BLaER1 (cell line): Measurements from ENCODE around the gene NFKBIA.
A peak's percentile ranks its signal among the peaks of the same experiment; 100 is the strongest.
"Not testable (repeated sequence)": the region's sequence is repeated elsewhere in the genome, so short reads cannot be mapped to it uniquely, and the experiment has no call there.

Source experiments
- H3K27ac ChIP-seq: shearing (Covaris generic); formaldehyde crosslinking; 2 replicates; pipeline ENCODE4 v1.8.1; 2022
- H3K27me3 ChIP-seq: shearing (Covaris generic); formaldehyde crosslinking; 2 replicates; pipeline ENCODE4 v1.8.1; 2022
- H3K36me3 ChIP-seq: shearing (Covaris generic); formaldehyde crosslinking; 2 replicates; pipeline ENCODE4 v1.8.1; 2022
- H3K4me1 ChIP-seq: shearing (Covaris generic); formaldehyde crosslinking; 2 replicates; pipeline ENCODE4 v1.8.1; 2022
- H3K4me2 ChIP-seq: shearing (Covaris generic); formaldehyde crosslinking; 2 replicates; pipeline ENCODE4 v1.8.1; 2022
- H3K4me3 ChIP-seq: shearing (Covaris generic); formaldehyde crosslinking; 2 replicates; pipeline ENCODE4 v1.8.1; 2022
- H3K9ac ChIP-seq: shearing (Covaris generic); formaldehyde crosslinking; 2 replicates; pipeline ENCODE4 v1.8.1; 2022
- H3K9me3 ChIP-seq: shearing (Covaris generic); formaldehyde crosslinking; 2 replicates; pipeline ENCODE4 v1.8.1; 2022
- H4K20me1 ChIP-seq: shearing (Covaris generic); formaldehyde crosslinking; 2 replicates; pipeline ENCODE4 v1.8.1; 2022
- Cebpa-rat ChIP-seq: shearing (Covaris generic); IDR thresholded peaks from 2 replicates; pipeline ENCODE4 v1.8.1; 2022

NFKBIA gene

GRCh38 chr14:35355981-35356841 lies 48.3 kb downstream of the NFKBIA start:
- no peaks in the 10 kb centered on the region for H3K36me3 ChIP-seq
- no peaks in the 10 kb centered on the region for H3K9me3 ChIP-seq
- TF ChIP-seq Cebpa-rat = no peak
- H3K4me1 ChIP-seq = peaks cover 35% of the 10 kb centered on the region
- H3K9ac ChIP-seq = no peak overlapping the region
- no peak overlapping the region for H3K4me3 ChIP-seq
- H3K27me3 ChIP-seq = no peaks in the 10 kb centered on the region
- no peaks in the 10 kb centered on the region for H4K20me1 ChIP-seq
- H3K4me2 ChIP-seq = no peak overlapping the region
- no peak overlapping the region for H3K27ac ChIP-seq

- not testable (repeated sequence) for H3K4me3 ChIP-seq, H4K20me1 ChIP-seq, H3K4me2 ChIP-seq, H3K36me3 ChIP-seq, H3K27ac ChIP-seq, H3K9me3 ChIP-seq, H3K9ac ChIP-seq, H3K27me3 ChIP-seq
- peaks cover 38% of the 10 kb centered on the region for H3K4me1 ChIP-seq
These were observed 49.3 kb downstream of the NFKBIA start for GRCh38 chr14:35355235-35355634.

- Histone ChIP-seq H3K4me1 (peaks cover 55% of the 10 kb centered on the region), H3K9me3 (no peaks in the 10 kb centered on the region), H3K9ac (peak overlapping the region; percentile 69; the same call in 1 of the 2 replicates), H3K27ac (peak overlapping the region; percentile 82), H3K4me2 (peak overlapping the region; percentile 90), H4K20me1 (no peaks in the 10 kb centered on the region), H3K27me3 (no peaks in the 10 kb centered on the region), H3K36me3 (no peaks in the 10 kb centered on the region), H3K4me3 (no peak overlapping the region)
- no peak for TF ChIP-seq Cebpa-rat
These were observed 51.0 kb downstream of the NFKBIA start for GRCh38 chr14:35353409-35354172.

- no peak for TF ChIP-seq Cebpa-rat
- H3K36me3 ChIP-seq = no peaks in the 10 kb centered on the region
- peak overlapping the region; percentile 23 for H3K4me3 ChIP-seq
- H3K4me1 ChIP-seq = peaks cover 65% of the 10 kb centered on the region
- no peaks in the 10 kb centered on the region for H3K27me3 ChIP-seq
- H3K27ac ChIP-seq = peak overlapping the region; percentile 82
- no peaks in the 10 kb centered on the region for H4K20me1 ChIP-seq
- peak overlapping the region; percentile 90 for H3K4me2 ChIP-seq
- H3K9me3 ChIP-seq = no peaks in the 10 kb centered on the region
- peak overlapping the region; percentile 69 for H3K9ac ChIP-seq
These were observed 52.0 kb downstream of the NFKBIA start for GRCh38 chr14:35352274-35353233.

GRCh38 chr14:35351897-35352273 lies 52.7 kb downstream of the NFKBIA start:
- H3K36me3 ChIP-seq = no peaks in the 10 kb centered on the region
- peaks cover 72% of the 10 kb centered on the region for H3K4me1 ChIP-seq
- H3K9ac ChIP-seq = peak overlapping the region; percentile 69
- no peaks in the 10 kb centered on the region for H4K20me1 ChIP-seq
- peak overlapping the region; percentile 90 for H3K4me2 ChIP-seq
- no peaks in the 10 kb centered on the region for H3K9me3 ChIP-seq
- no peaks in the 10 kb centered on the region for H3K27me3 ChIP-seq
- H3K4me3 ChIP-seq = peak overlapping the region; percentile 23; the same call in 1 of the 2 replicates
- no peak for TF ChIP-seq Cebpa-rat
- peak overlapping the region; percentile 82 for H3K27ac ChIP-seq
